ENCODE results near the gene XXYLT1.

Gene XXYLT1

DNA sequence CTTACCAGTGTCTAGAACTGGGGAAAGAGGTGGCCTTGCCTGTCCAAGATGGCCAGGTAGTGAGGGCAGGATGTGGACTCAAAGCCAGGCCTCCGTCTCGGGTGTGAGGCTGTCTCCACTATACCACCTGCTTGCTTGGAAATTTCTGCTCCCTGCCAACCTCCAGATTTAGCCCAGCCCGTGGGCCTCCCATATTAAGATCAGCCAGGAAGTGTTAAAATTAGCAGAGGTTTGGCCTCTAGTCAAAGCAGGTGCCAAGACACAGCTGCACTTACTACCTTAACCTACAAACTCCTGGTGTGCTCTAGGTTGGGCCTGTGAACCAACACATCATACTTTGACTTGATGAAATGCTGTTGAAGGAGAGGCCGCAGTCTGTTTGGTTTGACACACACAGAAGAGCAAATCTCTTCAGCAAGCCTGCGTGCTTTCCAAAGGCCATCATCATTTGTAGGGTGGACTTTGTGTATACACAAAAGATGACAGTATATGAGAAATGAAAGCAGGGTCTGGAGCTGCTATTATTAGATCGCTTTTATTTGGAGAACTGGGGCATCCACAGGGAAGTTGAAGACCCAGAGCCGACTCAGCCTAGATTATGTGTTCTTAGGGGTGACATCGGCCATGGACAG lies 206.5 kb downstream of the XXYLT1 start (continued):
- TF ChIP-seq, protein P1, sequence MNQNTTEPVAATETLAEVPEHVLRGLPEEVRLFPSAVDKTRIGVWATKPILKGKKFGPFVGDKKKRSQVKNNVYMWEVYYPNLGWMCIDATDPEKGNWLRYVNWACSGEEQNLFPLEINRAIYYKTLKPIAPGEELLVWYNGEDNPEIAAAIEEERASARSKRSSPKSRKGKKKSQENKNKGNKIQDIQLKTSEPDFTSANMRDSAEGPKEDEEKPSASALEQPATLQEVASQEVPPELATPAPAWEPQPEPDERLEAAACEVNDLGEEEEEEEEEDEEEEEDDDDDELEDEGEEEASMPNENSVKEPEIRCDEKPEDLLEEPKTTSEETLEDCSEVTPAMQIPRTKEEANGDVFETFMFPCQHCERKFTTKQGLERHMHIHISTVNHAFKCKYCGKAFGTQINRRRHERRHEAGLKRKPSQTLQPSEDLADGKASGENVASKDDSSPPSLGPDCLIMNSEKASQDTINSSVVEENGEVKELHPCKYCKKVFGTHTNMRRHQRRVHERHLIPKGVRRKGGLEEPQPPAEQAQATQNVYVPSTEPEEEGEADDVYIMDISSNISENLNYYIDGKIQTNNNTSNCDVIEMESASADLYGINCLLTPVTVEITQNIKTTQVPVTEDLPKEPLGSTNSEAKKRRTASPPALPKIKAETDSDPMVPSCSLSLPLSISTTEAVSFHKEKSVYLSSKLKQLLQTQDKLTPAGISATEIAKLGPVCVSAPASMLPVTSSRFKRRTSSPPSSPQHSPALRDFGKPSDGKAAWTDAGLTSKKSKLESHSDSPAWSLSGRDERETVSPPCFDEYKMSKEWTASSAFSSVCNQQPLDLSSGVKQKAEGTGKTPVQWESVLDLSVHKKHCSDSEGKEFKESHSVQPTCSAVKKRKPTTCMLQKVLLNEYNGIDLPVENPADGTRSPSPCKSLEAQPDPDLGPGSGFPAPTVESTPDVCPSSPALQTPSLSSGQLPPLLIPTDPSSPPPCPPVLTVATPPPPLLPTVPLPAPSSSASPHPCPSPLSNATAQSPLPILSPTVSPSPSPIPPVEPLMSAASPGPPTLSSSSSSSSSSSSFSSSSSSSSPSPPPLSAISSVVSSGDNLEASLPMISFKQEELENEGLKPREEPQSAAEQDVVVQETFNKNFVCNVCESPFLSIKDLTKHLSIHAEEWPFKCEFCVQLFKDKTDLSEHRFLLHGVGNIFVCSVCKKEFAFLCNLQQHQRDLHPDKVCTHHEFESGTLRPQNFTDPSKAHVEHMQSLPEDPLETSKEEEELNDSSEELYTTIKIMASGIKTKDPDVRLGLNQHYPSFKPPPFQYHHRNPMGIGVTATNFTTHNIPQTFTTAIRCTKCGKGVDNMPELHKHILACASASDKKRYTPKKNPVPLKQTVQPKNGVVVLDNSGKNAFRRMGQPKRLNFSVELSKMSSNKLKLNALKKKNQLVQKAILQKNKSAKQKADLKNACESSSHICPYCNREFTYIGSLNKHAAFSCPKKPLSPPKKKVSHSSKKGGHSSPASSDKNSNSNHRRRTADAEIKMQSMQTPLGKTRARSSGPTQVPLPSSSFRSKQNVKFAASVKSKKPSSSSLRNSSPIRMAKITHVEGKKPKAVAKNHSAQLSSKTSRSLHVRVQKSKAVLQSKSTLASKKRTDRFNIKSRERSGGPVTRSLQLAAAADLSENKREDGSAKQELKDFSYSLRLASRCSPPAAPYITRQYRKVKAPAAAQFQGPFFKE (tag by site-specific recombination; IDR thresholded peaks at IDR 0.05; ENCODE audit: borderline replicate concordance) = no peak
- TF ChIP-seq, protein P2, sequence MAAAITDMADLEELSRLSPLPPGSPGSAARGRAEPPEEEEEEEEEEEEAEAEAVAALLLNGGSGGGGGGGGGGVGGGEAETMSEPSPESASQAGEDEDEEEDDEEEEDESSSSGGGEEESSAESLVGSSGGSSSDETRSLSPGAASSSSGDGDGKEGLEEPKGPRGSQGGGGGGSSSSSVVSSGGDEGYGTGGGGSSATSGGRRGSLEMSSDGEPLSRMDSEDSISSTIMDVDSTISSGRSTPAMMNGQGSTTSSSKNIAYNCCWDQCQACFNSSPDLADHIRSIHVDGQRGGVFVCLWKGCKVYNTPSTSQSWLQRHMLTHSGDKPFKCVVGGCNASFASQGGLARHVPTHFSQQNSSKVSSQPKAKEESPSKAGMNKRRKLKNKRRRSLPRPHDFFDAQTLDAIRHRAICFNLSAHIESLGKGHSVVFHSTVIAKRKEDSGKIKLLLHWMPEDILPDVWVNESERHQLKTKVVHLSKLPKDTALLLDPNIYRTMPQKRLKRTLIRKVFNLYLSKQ (tag by site-specific recombination; IDR thresholded peaks at IDR 0.05; ENCODE audit: borderline replicate concordance) = no peak
- TF ChIP-seq SCRT1 (tag by site-specific recombination; IDR thresholded peaks at IDR 0.05; ENCODE audit: borderline replicate concordance) (no peak), YY1 (tag by site-specific recombination; IDR thresholded peaks at IDR 0.05) (no peak), TCF7L2 (IDR thresholded peaks at IDR 0.05; ENCODE audit: borderline replicate concordance, low read depth, low read length) (no peak), BCL11B (tag by site-specific recombination; IDR thresholded peaks at IDR 0.05; ENCODE audit: low read depth) (no peak), ZNF266 (tag by site-specific recombination; IDR thresholded peaks at IDR 0.05; ENCODE audit: low read depth) (no peak), ZNF596 (tag by site-specific recombination; IDR thresholded peaks at IDR 0.05) (no peak), ZFP3 (tag by site-specific recombination; IDR thresholded peaks at IDR 0.05; ENCODE audit: low read depth) (no peak)
- TF ChIP-seq, protein P3, sequence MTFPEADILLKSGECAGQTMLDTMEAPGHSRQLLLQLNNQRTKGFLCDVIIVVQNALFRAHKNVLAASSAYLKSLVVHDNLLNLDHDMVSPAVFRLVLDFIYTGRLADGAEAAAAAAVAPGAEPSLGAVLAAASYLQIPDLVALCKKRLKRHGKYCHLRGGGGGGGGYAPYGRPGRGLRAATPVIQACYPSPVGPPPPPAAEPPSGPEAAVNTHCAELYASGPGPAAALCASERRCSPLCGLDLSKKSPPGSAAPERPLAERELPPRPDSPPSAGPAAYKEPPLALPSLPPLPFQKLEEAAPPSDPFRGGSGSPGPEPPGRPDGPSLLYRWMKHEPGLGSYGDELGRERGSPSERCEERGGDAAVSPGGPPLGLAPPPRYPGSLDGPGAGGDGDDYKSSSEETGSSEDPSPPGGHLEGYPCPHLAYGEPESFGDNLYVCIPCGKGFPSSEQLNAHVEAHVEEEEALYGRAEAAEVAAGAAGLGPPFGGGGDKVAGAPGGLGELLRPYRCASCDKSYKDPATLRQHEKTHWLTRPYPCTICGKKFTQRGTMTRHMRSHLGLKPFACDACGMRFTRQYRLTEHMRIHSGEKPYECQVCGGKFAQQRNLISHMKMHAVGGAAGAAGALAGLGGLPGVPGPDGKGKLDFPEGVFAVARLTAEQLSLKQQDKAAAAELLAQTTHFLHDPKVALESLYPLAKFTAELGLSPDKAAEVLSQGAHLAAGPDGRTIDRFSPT (tag by site-specific recombination; IDR thresholded peaks at IDR 0.05) = no peak

- Histone ChIP-seq H3K9me3 (ENCODE audit: control insufficient read depth, insufficient read depth, low read depth, low read length) (no peaks in the 10 kb centered on the region), H3K36me3 (ENCODE audit: control insufficient read depth in 2 of 2, insufficient read depth in 1 of 2, low read length in 2 of 2) (no peaks in the 10 kb centered on the region), H3K4me3 (ENCODE audit: low read depth, low read length) (no peak overlapping the region), H3K4me1 (ENCODE audit: control insufficient read depth, insufficient read depth, low read length) (peaks cover 3% of the 10 kb centered on the region; the same call in 1 of the 2 replicates), H3K27ac (ENCODE audit: extremely low read depth, low read depth, low read length) (no peak overlapping the region)
- POLR2A ChIA-PET = no interaction called here
- CTCF ChIA-PET = interaction anchor here (0.9 kb wide), 1 partner anchor 10 kb away, joined by 3 read pairs; no protein-coding TSS in a partner anchor
- TF ChIP-seq, protein P4, sequence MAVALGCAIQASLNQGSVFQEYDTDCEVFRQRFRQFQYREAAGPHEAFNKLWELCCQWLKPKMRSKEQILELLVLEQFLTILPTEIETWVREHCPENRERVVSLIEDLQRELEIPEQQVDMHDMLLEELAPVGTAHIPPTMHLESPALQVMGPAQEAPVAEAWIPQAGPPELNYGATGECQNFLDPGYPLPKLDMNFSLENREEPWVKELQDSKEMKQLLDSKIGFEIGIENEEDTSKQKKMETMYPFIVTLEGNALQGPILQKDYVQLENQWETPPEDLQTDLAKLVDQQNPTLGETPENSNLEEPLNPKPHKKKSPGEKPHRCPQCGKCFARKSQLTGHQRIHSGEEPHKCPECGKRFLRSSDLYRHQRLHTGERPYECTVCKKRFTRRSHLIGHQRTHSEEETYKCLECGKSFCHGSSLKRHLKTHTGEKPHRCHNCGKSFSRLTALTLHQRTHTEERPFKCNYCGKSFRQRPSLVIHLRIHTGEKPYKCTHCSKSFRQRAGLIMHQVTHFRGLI (tag by site-specific recombination; IDR thresholded peaks at IDR 0.05) = no peak
- TF ChIP-seq ZNF202 (tag by site-specific recombination; IDR thresholded peaks at IDR 0.05; ENCODE audit: borderline replicate concordance) = no peak
- TF ChIP-seq, protein P5, sequence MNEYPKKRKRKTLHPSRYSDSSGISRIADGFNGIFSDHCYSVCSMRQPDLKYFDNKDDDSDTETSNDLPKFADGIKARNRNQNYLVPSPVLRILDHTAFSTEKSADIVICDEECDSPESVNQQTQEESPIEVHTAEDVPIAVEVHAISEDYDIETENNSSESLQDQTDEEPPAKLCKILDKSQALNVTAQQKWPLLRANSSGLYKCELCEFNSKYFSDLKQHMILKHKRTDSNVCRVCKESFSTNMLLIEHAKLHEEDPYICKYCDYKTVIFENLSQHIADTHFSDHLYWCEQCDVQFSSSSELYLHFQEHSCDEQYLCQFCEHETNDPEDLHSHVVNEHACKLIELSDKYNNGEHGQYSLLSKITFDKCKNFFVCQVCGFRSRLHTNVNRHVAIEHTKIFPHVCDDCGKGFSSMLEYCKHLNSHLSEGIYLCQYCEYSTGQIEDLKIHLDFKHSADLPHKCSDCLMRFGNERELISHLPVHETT (tag by site-specific recombination; IDR thresholded peaks at IDR 0.05) = no peak
- TF ChIP-seq, protein P6, sequence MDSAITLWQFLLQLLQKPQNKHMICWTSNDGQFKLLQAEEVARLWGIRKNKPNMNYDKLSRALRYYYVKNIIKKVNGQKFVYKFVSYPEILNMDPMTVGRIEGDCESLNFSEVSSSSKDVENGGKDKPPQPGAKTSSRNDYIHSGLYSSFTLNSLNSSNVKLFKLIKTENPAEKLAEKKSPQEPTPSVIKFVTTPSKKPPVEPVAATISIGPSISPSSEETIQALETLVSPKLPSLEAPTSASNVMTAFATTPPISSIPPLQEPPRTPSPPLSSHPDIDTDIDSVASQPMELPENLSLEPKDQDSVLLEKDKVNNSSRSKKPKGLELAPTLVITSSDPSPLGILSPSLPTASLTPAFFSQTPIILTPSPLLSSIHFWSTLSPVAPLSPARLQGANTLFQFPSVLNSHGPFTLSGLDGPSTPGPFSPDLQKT (IDR thresholded peaks at IDR 0.05; ENCODE audit: borderline replicate concordance, low read depth, low read length) = no peak
- TF ChIP-seq, protein P7, sequence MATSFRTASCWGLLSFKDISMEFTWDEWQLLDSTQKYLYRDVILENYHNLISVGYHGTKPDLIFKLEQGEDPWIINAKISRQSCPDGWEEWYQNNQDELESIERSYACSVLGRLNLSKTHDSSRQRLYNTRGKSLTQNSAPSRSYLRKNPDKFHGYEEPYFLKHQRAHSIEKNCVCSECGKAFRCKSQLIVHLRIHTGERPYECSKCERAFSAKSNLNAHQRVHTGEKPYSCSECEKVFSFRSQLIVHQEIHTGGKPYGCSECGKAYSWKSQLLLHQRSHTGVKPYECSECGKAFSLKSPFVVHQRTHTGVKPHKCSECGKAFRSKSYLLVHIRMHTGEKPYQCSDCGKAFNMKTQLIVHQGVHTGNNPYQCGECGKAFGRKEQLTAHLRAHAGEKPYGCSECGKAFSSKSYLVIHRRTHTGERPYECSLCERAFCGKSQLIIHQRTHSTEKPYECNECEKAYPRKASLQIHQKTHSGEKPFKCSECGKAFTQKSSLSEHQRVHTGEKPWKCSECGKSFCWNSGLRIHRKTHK (tag by site-specific recombination; IDR thresholded peaks at IDR 0.05) = no peak
These were observed 207.3 kb downstream of the XXYLT1 start for GRCh38 chr3:195063581-195064193.

Data from HEK293 (cell line).